Cardiac muscle cell (in vitro differentiated cells and primary cell): ENCODE data around the gene WNT10A. TPM values are rescaled to one million over a fixed set of nuclear protein-coding genes. Genes with fewer than 3 reads are reported as not detected.

ENCODE experiments used
- DNase-seq, 2 donors: peaks; one replicate each; pipeline versions ENCODE4 v3.0.0 to v3.0.0-alpha.2; 2010 to 2017; ENCODE audit warnings: low read depth in 1 of 2, low spot score in 1 of 2
- H3K27ac ChIP-seq: fragments of 200-600 bp; sonication (generic); 2 replicates; pipeline ENCODE4 v1.5.1; 2016
- H3K27me3 ChIP-seq: fragments of 200-600 bp; sonication (generic); 2 replicates; pipeline ENCODE4 v1.6.0; 2016; ENCODE audit warnings: control low read depth
- H3K36me3 ChIP-seq: fragments of 200-600 bp; sonication (generic); 2 replicates; pipeline ENCODE4 v1.5.1; 2016; ENCODE audit warnings: control low read depth
- H3K4me1 ChIP-seq: fragments of 200-600 bp; sonication (generic); 2 replicates; pipeline ENCODE4 v1.8.1; 2017; ENCODE audit warnings: low read depth, mild to moderate bottlenecking, mixed run types
- H3K4me3 ChIP-seq: fragments of 200-600 bp; sonication (generic); 2 replicates; pipeline ENCODE4 v1.5.1; 2016; ENCODE audit warnings: mild to moderate bottlenecking
- H3K9me3 ChIP-seq: fragments of 200-600 bp; sonication (generic); 2 replicates; pipeline ENCODE4 v1.5.1; 2017; ENCODE audit warnings: low read depth, mild to moderate bottlenecking, control low read depth
- polyA plus RNA-seq: library from polyadenylated mRNA; unstranded; fragments of >200 nt; fragmentation: Nextera tagmentation; extraction: Ambion mirVana; gene quantifications from 2 replicates; pipeline ENCODE4 v1.2.1, GENCODE V29; 2016
- total RNA-seq: library from RNA; depleted of rRNA; stranded (reverse); fragments of >200 nt; gene quantifications from 2 replicates; pipeline ENCODE4 v1.2.3, GENCODE V29; 2016
- TF ChIP-seq, protein P1 (sequence below): IDR thresholded peaks from 2 replicates; pipeline ENCODE4 v1.5.1; 2012; ENCODE audit warnings: low read depth, mild to moderate bottlenecking, low read length

Gene WNT10A
- total and polyA plus RNA-seq, 2 experiments from 2014 or later = not detected

DNA sequence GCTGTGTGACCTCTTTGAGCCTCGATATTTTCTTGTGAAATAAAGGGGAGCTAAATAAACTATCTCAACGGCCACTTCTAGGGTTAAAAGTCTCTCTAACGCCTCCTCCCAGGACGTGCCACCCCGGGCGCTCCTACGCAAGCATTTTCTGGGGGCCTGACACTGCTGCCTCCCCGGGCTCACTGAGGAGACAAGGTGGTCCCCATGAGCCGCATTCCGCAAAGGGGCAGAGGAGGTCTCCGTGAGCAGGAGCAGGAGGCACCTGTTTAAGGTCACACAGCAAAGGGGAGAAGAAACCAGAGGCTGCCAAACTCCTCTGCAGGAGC, 913 bp upstream of the WNT10A start:
- peaks cover 4% of the 10 kb centered on the region for H3K4me1 ChIP-seq

DNA sequence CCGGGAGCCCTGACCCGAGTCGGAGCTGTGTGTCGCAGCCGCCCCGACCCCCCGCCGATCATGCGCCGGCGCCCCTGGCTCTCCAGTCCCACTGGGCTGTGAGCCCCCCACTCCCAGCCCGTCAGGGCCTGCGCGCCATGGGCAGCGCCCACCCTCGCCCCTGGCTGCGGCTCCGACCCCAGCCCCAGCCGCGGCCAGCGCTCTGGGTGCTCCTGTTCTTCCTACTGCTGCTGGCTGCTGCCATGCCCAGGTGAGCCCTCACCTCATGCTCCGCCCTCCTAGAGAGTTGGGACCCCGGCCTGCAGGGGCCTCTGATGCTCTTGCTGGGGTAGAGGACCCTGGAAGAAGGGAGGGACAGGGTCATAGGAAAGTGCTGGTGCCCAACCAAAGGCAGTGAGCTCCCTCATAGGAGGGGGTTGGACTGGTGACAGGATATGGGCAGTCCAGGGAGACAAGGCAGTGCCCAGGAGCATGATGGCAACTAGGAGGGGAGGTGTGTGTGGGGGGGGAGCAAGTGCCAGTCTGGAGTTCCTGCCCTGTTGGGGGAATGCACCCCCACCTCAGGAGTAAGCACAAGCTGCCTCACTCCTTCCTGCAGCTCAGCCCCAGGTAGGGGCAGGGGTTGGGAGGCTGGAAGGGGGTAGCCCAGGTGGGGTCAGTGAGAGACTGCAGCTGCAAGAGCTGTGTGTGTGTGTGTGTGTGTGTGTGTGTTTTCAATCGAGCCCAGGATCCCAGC, 375 bp downstream of the WNT10A start:
- no peak overlapping the region for H3K27ac ChIP-seq
- TF ChIP-seq, protein P1, sequence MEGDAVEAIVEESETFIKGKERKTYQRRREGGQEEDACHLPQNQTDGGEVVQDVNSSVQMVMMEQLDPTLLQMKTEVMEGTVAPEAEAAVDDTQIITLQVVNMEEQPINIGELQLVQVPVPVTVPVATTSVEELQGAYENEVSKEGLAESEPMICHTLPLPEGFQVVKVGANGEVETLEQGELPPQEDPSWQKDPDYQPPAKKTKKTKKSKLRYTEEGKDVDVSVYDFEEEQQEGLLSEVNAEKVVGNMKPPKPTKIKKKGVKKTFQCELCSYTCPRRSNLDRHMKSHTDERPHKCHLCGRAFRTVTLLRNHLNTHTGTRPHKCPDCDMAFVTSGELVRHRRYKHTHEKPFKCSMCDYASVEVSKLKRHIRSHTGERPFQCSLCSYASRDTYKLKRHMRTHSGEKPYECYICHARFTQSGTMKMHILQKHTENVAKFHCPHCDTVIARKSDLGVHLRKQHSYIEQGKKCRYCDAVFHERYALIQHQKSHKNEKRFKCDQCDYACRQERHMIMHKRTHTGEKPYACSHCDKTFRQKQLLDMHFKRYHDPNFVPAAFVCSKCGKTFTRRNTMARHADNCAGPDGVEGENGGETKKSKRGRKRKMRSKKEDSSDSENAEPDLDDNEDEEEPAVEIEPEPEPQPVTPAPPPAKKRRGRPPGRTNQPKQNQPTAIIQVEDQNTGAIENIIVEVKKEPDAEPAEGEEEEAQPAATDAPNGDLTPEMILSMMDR = no peak
- no peaks in the 10 kb centered on the region for H3K9me3 ChIP-seq
- no peak for DNase-seq
- H3K4me3 ChIP-seq = no peak overlapping the region
- peaks cover 100% of the 10 kb centered on the region for H3K27me3 ChIP-seq
- H3K36me3 ChIP-seq = no peaks in the 10 kb centered on the region
- peaks cover 4% of the 10 kb centered on the region for H3K4me1 ChIP-seq

More for the DNA sequence above, 913 bp upstream of the WNT10A start:
- DNase-seq = no peak
- H3K36me3 ChIP-seq = no peaks in the 10 kb centered on the region
- no peak overlapping the region for H3K4me3 ChIP-seq
- H3K27ac ChIP-seq = no peak overlapping the region
- H3K27me3 ChIP-seq = peaks cover 100% of the 10 kb centered on the region
- TF ChIP-seq, protein P1 = no peak
- H3K9me3 ChIP-seq = no peaks in the 10 kb centered on the region

DNA sequence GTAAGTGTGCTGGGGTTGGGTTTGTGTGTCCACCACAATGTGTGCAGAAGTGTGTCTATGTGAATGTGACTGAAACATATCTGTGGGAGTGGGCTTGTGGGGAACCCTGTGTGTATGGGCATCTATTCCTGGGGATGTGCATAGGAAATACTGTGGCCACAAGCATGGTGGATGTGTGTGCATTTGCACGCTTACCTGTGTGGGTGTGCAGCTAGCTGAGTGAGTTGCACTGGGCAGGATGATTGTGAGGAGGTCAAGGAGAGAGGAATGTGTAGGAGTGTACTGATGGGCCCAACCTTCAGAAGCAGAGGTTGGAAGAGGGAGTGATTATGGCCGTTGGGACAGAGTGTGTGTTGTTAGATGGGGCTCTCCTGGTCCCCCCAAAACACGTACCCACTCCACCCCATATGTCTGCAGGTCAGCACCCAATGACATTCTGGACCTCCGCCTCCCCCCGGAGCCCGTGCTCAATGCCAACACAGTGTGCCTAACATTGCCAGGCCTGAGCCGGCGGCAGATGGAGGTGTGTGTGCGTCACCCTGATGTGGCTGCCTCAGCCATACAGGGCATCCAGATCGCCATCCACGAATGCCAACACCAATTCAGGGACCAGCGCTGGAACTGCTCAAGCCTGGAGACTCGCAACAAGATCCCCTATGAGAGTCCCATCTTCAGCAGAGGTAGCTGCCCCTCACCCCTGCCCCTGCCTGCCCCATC, 1.2 kb downstream of the WNT10A start:
- Histone ChIP-seq H3K27ac (no peak overlapping the region), H3K4me3 (no peak overlapping the region), H3K4me1 (peaks cover 4% of the 10 kb centered on the region), H3K27me3 (peaks cover 100% of the 10 kb centered on the region), H3K36me3 (no peaks in the 10 kb centered on the region), H3K9me3 (no peaks in the 10 kb centered on the region)
- TF ChIP-seq, protein P1 = no peak
- no peak for DNase-seq

DNA sequence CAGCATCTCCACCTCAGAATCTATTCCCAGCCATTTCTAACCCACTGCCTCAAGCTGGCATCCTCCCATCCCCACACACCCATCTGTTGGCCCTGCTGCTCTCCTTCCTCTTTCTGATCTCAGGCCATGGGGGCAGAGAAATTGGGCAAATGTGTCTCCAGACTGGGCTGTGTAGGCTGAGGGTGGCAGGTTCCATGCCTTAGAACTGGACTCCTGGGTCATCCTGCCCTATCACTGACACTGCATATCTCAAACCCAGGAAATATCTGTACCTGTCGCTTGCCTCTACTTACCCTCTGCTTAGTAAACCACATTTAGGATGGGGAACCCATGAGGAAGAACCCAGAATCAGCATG, 1.8 kb downstream of the WNT10A start:
- DNase-seq = no peak
- Histone ChIP-seq H3K36me3 (no peaks in the 10 kb centered on the region), H3K4me1 (peaks cover 4% of the 10 kb centered on the region), H3K9me3 (no peaks in the 10 kb centered on the region), H3K27ac (no peak overlapping the region), H3K4me3 (no peak overlapping the region), H3K27me3 (peaks cover 100% of the 10 kb centered on the region)
- TF ChIP-seq, protein P1 = no peak

DNA sequence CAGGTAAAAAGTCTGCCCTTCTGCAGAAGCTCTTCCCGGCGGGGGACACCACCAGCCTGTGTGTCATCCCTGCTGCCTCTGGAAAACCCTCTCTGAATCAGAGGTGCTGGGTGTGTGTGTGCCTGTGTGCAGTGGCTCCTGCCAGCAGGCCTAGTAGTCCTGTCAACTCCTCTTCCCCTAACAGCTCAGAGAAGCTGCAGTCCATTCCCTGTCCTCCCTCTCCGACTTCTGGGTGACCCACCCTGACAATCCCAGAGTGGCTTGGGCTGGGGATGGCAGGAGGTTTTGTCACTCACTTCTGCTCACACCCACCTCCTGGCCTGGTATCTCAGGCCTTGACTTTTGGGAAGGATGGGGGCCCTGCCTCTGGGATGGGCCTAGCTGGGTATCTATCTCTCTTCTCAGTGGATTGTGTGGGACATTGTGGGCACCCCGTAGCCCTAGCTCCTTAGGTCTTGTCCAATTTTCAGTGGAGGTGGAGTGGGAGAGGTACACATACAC, 2.3 kb downstream of the WNT10A start:
- no peaks in the 10 kb centered on the region for H3K36me3 ChIP-seq
- H3K9me3 ChIP-seq = no peaks in the 10 kb centered on the region
- TF ChIP-seq, protein P1 = no peak
- peaks cover 4% of the 10 kb centered on the region for H3K4me1 ChIP-seq
- H3K27me3 ChIP-seq = peaks cover 100% of the 10 kb centered on the region
- no peak overlapping the region for H3K4me3 ChIP-seq
- H3K27ac ChIP-seq = no peak overlapping the region
- DNase-seq = no peak
